HEK293 (cell line): Measurements from ENCODE around the gene ZCCHC7.

Experiments
- CTCF ChIA-PET: fragments of 350-600 bp; formaldehyde crosslinking; extraction: SDS; loops from one replicate; lab custom pipeline; 2021; ENCODE audit warnings: antibody characterized with exemption; lab: Yijun Ruan, JAX
- POLR2A ChIA-PET: fragments of 300-600 bp; formaldehyde crosslinking; extraction: SDS; loops from one replicate; lab custom pipeline; 2020; ENCODE audit warnings: antibody characterized with exemption, inconsistent platforms; lab: Yijun Ruan, JAX
- H3K27ac ChIP-seq: fragments of 200-500 bp; sonication (Bioruptor generic); 2 replicates; pipeline ENCODE4 v1.5.1; 2014; ENCODE audit warnings: low read depth, low read length, control low read depth, inconsistent platforms; ENCODE audit errors: extremely low read depth
- H3K36me3 ChIP-seq, 2 experiments: fragments of 200-500 bp in 1 of 2; sonication (Bioruptor generic) in 1 of 2; 1 replicate in 1 of 2; 2 replicates in 1 of 2; pipeline ENCODE4 v1.5.1; 2014 to 2017; ENCODE audit warnings: inconsistent platforms in 2 of 2, low read length in 2 of 2; ENCODE audit not compliant: control insufficient read depth in 2 of 2, insufficient read depth in 1 of 2
- H3K4me1 ChIP-seq: fragments of 200-500 bp; sonication (Bioruptor generic); 2 replicates; pipeline ENCODE4 v1.5.1; 2014; ENCODE audit warnings: mild to moderate bottlenecking, low read length, inconsistent platforms; ENCODE audit not compliant: control insufficient read depth, insufficient read depth
- H3K4me3 ChIP-seq: 2 replicates; pipeline ENCODE4 v1.5.1; 2011; ENCODE audit warnings: low read depth, mild to moderate bottlenecking, control low read depth, low read length, moderate library complexity
- H3K9me3 ChIP-seq: fragments of 200-500 bp; sonication (Bioruptor generic); 2 replicates; pipeline ENCODE4 v1.5.1; 2014; ENCODE audit warnings: low read depth, low read length, inconsistent platforms; ENCODE audit not compliant: control insufficient read depth, insufficient read depth
- IKZF3 ChIP-seq: fragments of 450-650 bp; IDR thresholded peaks from 2 replicates; pipeline ENCODE4 v1.5.0; 2018; ENCODE audit warnings: missing biosample characterization, mild to moderate bottlenecking, missing genetic modification characterization, moderate library complexity
- KLF10 ChIP-seq: fragments of 450-650 bp; IDR thresholded peaks from 2 replicates; pipeline ENCODE4 v1.5.1; 2018; ENCODE audit warnings: missing biosample characterization, mild to moderate bottlenecking, missing genetic modification characterization
- OSR2 ChIP-seq: fragments of 450-650 bp; formaldehyde crosslinking; IDR thresholded peaks from 2 replicates; pipeline ENCODE4 v1.5.1; 2016; ENCODE audit warnings: missing biosample characterization, missing genetic modification characterization
- SCRT2 ChIP-seq: fragments of 450-650 bp; formaldehyde crosslinking; IDR thresholded peaks from 2 replicates; pipeline ENCODE4 v1.5.1; 2016; ENCODE audit warnings: missing biosample characterization, missing genetic modification characterization
- TRIM28 ChIP-seq: IDR thresholded peaks from 2 replicates; pipeline ENCODE4 v1.6.1; 2011; ENCODE audit warnings: low read length, control low read depth, borderline replicate concordance
- ZBTB21 ChIP-seq: fragments of 450-650 bp; formaldehyde crosslinking; IDR thresholded peaks from 2 replicates; pipeline ENCODE4 v1.5.1; 2017; ENCODE audit warnings: missing biosample characterization, missing genetic modification characterization
- ZFP37 ChIP-seq: fragments of 450-650 bp; formaldehyde crosslinking; IDR thresholded peaks from 2 replicates; pipeline ENCODE4 v1.5.1; 2016; ENCODE audit warnings: missing biosample characterization, missing genetic modification characterization
- ZNF544 ChIP-seq: fragments of 450-650 bp; formaldehyde crosslinking; IDR thresholded peaks from 2 replicates; pipeline ENCODE4 v1.5.0; 2017; ENCODE audit warnings: missing biosample characterization, missing genetic modification characterization
- ZNF560 ChIP-seq: fragments of 450-650 bp; formaldehyde crosslinking; IDR thresholded peaks from 2 replicates; pipeline ENCODE4 v1.5.1; 2017; ENCODE audit warnings: missing biosample characterization, missing genetic modification characterization, borderline replicate concordance
- ZNF747 ChIP-seq: fragments of 450-650 bp; formaldehyde crosslinking; IDR thresholded peaks from 2 replicates; pipeline ENCODE4 v1.5.1; 2016; ENCODE audit warnings: missing biosample characterization, missing genetic modification characterization
- ZNF830 ChIP-seq: fragments of 450-650 bp; IDR thresholded peaks from 2 replicates; pipeline ENCODE4 v1.5.0; 2018; ENCODE audit warnings: missing biosample characterization, missing genetic modification characterization, low read depth, mild to moderate bottlenecking, moderate library complexity
- TF ChIP-seq, protein P1 (sequence below): fragments of 450-650 bp; formaldehyde crosslinking; IDR thresholded peaks from 2 replicates; pipeline ENCODE4 v1.5.1; 2017; ENCODE audit warnings: missing biosample characterization, missing genetic modification characterization
- TF ChIP-seq, protein P2 (sequence below): fragments of 450-650 bp; formaldehyde crosslinking; IDR thresholded peaks from 2 replicates; pipeline ENCODE4 v1.5.1; 2017; ENCODE audit warnings: missing biosample characterization, missing genetic modification characterization
- TF ChIP-seq, protein P3 (sequence below): fragments of 450-650 bp; formaldehyde crosslinking; IDR thresholded peaks from 2 replicates; pipeline ENCODE4 v1.5.1; 2016; ENCODE audit warnings: missing biosample characterization, missing genetic modification characterization
- TF ChIP-seq, protein P4 (sequence below): fragments of 450-650 bp; formaldehyde crosslinking; IDR thresholded peaks from 2 replicates; pipeline ENCODE4 v1.5.1; 2017; ENCODE audit warnings: missing biosample characterization, mild to moderate bottlenecking, missing genetic modification characterization, moderate library complexity
- TF ChIP-seq, protein P5 (sequence below): fragments of 450-650 bp; formaldehyde crosslinking; IDR thresholded peaks from 2 replicates; pipeline ENCODE4 v1.5.1; 2016; ENCODE audit warnings: missing biosample characterization, missing genetic modification characterization

The ZCCHC7 gene

DNA sequence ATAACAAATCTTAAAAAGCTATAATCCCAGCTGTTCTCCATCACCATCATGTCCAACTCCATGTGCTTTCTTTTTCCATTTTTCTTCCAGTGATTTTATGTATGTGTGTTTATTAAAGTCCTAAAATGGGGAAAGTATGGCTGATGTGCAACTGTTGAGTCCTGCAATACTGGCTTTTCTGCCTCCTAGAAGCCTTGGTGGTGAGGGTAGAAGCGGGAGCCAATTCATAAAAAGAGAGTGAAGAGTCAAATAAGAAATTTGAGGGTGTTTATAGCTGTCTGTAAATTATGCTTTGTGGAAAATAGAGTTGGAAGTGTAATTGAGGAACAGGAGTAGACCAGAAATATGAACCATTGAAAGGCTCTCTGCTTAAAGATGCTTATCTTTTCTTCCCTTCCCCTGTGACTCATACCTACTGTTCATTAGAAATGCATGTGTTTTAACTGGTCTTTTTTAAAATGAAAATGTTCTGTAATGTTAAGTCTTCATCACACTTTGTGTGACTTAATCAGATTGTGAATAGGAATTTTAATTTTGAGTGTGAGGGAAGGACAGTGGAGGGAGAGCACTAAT lies 80.1 kb downstream of the ZCCHC7 start (continued):
- TF ChIP-seq ZNF560 (tag by site-specific recombination) (no peak), OSR2 (tag by site-specific recombination) (peak; percentile 59; the same call in 1 of the 2 replicates), ZFP37 (tag by site-specific recombination) (0 out of 2 replicates have a peak, but pooled peaks have one; percentile 66), KLF10 (tag by site-specific recombination) (no peak), ZNF747 (no peak), SCRT2 (tag by site-specific recombination) (peak; percentile 32; the same call in 1 of the 2 replicates), TRIM28 (peak; percentile 87; the same call in 1 of the 2 replicates), ZNF830 (tag by site-specific recombination) (no peak), ZBTB21 (no peak), ZNF544 (tag by site-specific recombination) (no peak), IKZF3 (tag by site-specific recombination) (no peak)
- TF ChIP-seq, protein P1, sequence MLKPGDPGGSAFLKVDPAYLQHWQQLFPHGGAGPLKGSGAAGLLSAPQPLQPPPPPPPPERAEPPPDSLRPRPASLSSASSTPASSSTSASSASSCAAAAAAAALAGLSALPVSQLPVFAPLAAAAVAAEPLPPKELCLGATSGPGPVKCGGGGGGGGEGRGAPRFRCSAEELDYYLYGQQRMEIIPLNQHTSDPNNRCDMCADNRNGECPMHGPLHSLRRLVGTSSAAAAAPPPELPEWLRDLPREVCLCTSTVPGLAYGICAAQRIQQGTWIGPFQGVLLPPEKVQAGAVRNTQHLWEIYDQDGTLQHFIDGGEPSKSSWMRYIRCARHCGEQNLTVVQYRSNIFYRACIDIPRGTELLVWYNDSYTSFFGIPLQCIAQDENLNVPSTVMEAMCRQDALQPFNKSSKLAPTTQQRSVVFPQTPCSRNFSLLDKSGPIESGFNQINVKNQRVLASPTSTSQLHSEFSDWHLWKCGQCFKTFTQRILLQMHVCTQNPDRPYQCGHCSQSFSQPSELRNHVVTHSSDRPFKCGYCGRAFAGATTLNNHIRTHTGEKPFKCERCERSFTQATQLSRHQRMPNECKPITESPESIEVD (tag by site-specific recombination), result peak; percentile 86
- TF ChIP-seq, protein P2, sequence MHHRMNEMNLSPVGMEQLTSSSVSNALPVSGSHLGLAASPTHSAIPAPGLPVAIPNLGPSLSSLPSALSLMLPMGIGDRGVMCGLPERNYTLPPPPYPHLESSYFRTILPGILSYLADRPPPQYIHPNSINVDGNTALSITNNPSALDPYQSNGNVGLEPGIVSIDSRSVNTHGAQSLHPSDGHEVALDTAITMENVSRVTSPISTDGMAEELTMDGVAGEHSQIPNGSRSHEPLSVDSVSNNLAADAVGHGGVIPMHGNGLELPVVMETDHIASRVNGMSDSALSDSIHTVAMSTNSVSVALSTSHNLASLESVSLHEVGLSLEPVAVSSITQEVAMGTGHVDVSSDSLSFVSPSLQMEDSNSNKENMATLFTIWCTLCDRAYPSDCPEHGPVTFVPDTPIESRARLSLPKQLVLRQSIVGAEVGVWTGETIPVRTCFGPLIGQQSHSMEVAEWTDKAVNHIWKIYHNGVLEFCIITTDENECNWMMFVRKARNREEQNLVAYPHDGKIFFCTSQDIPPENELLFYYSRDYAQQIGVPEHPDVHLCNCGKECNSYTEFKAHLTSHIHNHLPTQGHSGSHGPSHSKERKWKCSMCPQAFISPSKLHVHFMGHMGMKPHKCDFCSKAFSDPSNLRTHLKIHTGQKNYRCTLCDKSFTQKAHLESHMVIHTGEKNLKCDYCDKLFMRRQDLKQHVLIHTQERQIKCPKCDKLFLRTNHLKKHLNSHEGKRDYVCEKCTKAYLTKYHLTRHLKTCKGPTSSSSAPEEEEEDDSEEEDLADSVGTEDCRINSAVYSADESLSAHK (tag by site-specific recombination), result no peak
- TF ChIP-seq, protein P3, sequence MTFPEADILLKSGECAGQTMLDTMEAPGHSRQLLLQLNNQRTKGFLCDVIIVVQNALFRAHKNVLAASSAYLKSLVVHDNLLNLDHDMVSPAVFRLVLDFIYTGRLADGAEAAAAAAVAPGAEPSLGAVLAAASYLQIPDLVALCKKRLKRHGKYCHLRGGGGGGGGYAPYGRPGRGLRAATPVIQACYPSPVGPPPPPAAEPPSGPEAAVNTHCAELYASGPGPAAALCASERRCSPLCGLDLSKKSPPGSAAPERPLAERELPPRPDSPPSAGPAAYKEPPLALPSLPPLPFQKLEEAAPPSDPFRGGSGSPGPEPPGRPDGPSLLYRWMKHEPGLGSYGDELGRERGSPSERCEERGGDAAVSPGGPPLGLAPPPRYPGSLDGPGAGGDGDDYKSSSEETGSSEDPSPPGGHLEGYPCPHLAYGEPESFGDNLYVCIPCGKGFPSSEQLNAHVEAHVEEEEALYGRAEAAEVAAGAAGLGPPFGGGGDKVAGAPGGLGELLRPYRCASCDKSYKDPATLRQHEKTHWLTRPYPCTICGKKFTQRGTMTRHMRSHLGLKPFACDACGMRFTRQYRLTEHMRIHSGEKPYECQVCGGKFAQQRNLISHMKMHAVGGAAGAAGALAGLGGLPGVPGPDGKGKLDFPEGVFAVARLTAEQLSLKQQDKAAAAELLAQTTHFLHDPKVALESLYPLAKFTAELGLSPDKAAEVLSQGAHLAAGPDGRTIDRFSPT (tag by site-specific recombination), result no peak
- TF ChIP-seq, all 188 proteins: peak for 7

DNA sequence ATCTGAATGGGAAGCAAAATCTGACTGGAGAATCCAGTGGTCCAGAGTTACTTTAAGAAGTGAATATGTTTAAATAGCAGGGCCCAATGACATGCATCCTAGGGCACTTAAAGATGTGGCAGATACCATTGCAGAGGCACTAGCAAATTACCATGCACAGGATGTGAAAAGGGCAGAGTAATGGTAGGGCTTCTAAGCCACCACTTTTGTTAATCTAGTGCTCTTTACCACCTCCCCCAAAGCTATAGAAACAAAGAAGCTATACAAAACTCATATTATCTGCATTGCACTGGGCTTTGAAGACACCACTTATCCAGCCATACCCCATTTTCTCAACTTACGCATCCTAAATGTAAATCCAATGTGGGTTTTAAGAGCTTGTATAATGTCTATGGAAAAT lies 81.2 kb downstream of the ZCCHC7 start:
- no peak overlapping the region for H3K4me3 ChIP-seq
- TF ChIP-seq KLF10 (tag by site-specific recombination), result no peak
- TF ChIP-seq, protein P4, sequence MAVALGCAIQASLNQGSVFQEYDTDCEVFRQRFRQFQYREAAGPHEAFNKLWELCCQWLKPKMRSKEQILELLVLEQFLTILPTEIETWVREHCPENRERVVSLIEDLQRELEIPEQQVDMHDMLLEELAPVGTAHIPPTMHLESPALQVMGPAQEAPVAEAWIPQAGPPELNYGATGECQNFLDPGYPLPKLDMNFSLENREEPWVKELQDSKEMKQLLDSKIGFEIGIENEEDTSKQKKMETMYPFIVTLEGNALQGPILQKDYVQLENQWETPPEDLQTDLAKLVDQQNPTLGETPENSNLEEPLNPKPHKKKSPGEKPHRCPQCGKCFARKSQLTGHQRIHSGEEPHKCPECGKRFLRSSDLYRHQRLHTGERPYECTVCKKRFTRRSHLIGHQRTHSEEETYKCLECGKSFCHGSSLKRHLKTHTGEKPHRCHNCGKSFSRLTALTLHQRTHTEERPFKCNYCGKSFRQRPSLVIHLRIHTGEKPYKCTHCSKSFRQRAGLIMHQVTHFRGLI (tag by site-specific recombination), result 0 out of 2 replicates have a peak, but pooled peaks have one; percentile 25
- TF ChIP-seq, protein P5, sequence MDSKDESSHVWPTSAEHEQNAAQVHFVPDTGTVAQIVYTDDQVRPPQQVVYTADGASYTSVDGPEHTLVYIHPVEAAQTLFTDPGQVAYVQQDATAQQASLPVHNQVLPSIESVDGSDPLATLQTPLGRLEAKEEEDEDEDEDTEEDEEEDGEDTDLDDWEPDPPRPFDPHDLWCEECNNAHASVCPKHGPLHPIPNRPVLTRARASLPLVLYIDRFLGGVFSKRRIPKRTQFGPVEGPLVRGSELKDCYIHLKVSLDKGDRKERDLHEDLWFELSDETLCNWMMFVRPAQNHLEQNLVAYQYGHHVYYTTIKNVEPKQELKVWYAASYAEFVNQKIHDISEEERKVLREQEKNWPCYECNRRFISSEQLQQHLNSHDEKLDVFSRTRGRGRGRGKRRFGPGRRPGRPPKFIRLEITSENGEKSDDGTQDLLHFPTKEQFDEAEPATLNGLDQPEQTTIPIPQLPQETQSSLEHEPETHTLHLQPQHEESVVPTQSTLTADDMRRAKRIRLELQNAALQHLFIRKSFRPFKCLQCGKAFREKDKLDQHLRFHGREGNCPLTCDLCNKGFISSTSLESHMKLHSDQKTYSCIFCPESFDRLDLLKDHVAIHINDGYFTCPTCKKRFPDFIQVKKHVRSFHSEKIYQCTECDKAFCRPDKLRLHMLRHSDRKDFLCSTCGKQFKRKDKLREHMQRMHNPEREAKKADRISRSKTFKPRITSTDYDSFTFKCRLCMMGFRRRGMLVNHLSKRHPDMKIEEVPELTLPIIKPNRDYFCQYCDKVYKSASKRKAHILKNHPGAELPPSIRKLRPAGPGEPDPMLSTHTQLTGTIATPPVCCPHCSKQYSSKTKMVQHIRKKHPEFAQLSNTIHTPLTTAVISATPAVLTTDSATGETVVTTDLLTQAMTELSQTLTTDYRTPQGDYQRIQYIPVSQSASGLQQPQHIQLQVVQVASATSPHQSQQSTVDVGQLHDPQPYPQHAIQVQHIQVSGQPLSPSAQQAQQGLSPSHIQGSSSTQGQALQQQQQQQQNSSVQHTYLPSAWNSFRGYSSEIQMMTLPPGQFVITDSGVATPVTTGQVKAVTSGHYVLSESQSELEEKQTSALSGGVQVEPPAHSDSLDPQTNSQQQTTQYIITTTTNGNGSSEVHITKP (tag by site-specific recombination), result 0 out of 2 replicates have a peak, but pooled peaks have one; percentile 21
- TF ChIP-seq, all 188 proteins: peak for 2
- Histone ChIP-seq H3K9me3 (no peaks in the 10 kb centered on the region), H3K36me3 (no peaks in the 10 kb centered on the region), H3K4me1 (peaks cover 10% of the 10 kb centered on the region; the same call in 1 of the 2 replicates), H3K27ac (no peak overlapping the region)
- ChIA-PET CTCF (interaction anchor here (0.7 to 2.1 kb wide), 5 partner anchors 10 to 213 kb away, joined by 3 to 9 read pairs (median 3); no protein-coding TSS in a partner anchor), POLR2A (no interaction called here)
